Activated naive CD8-positive, alpha-beta T cell treated with anti-CD3 and anti-CD28 coated beads, Interleukin-2, amount 50 U/mL, for 24 hours (primary cell): ENCODE results near the gene KIF22.
"Not testable (repeated sequence)": the region's sequence is repeated elsewhere in the genome, so short reads cannot be mapped to it uniquely, and the experiment has no call there.

Experiments used
- ATAC-seq: fragments of 150-1000 bp; cut with Tn5 transposase; one replicate; pipeline ENCODE4 v1.10.0; 2021
- DNase-seq: peaks from one replicate; pipeline ENCODE4 v3.0.0; 2021
- H3K27ac Mint-ChIP-seq: one replicate; pipeline ENCODE4 v1.8.0; 2021; ENCODE audit warnings: mild to moderate bottlenecking, mixed read lengths
- H3K27me3 Mint-ChIP-seq: one replicate; pipeline ENCODE4 v1.8.0; 2021; ENCODE audit warnings: mixed read lengths
- H3K36me3 Mint-ChIP-seq: one replicate; pipeline ENCODE4 v1.8.0; 2021; ENCODE audit warnings: low read depth, mixed read lengths
- H3K4me1 Mint-ChIP-seq: one replicate; pipeline ENCODE4 v1.8.0; 2021; ENCODE audit warnings: mixed read lengths
- H3K4me3 Mint-ChIP-seq: one replicate; pipeline ENCODE4 v1.8.0; 2021; ENCODE audit warnings: mild to moderate bottlenecking, moderate library complexity, mixed read lengths
- H3K9me3 Mint-ChIP-seq: one replicate; pipeline ENCODE4 v1.8.0; 2021; ENCODE audit warnings: mixed read lengths

KIF22 gene

DNA sequence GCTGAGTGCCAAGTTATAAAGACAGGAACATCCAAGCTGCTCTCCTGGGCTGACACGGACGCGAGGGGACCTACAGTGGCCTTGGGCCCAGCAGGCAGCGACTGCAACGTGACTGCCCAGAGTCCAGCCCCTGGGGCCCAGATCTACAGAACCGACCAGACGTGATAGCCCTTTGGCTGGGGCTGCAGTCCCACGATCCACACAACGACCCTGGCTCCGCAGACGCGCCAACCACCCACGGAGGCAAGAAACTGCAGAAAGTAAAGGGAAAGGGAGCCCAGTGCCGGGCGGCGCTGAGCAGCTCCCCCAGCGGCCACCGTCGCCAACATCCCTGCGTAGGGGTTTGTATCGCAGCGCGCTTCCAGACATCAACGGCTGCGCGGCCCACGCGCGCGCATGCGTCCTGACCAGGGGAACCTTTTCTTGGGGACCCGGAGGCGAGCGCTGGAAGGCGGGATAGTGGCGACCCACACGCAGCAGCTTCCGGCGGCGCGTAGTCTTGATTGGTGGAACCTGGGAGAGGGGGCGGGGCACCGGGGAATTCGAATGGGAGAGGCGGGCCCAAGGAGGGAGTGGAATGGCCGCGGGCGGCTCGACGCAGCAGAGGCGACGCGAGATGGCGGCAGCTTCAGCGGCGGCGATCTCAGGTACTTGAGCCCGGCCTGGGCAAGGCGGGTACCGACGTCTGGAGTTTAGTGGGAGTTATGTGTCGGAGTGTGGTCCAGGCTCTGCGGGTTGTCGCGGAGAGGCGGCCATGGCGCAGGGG lies at the start of gene KIF22:
Gene KIF22, plus strand, starts transcription at position 569 of the 766 bp plus-strand sequence. Its CDS starts 9 bp downstream, at position 578.
- Mint-ChIP-seq H3K4me3 (peak within 1 kb of the TSS; percentile 98), H3K27ac (peak within 1 kb of the TSS; percentile 97), H3K9me3 (no peaks in the 10 kb centered on the region), H3K27me3 (no peaks in the 10 kb centered on the region), H3K4me1 (peaks cover 42% of the 10 kb centered on the region), H3K36me3 (peaks cover 35% of the 10 kb centered on the region)
- peak; percentile 100 for DNase-seq
- ATAC-seq: peak; percentile 96

DNA sequence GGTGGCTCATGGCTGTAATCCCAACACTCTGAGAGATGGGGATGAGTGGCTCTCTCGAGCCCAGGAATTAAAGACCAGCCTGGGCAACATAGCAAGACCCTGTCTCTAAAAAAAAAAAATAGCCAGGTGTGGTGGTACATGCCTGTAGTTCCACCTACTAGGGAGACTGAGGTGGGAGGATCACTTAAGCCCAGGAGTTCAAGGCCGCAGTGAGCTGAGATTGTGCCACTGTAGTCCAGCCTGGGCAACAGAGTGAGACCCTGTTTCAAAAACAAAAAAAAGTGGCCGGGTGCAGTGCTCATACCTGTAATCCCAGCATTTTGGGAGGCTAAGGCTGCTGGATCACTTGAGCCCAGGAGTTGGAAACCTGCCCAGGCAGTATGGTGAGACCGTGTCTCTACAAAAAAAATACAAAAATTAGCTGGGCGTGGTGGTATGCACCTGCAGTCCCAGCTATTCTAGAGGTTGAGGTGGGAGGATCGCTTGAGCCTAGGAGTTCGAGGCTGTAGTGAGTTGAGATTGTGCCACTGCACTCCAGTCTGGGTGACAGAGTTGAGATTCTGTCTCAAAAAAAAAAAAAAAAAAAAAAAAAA lies 47.8 kb upstream of the KIF22 start:
- ATAC-seq (no peak), DNase-seq (no peak)
- peaks cover 2% of the 10 kb centered on the region for H3K27me3 Mint-ChIP-seq
- H3K27ac Mint-ChIP-seq: peak overlapping the region; percentile 77
- peaks cover 90% of the 10 kb centered on the region for H3K4me1 Mint-ChIP-seq
- no peaks in the 10 kb centered on the region for H3K9me3 Mint-ChIP-seq
- H3K4me3 Mint-ChIP-seq: peak overlapping the region; percentile 96
- H3K36me3 Mint-ChIP-seq: peaks cover 22% of the 10 kb centered on the region

DNA sequence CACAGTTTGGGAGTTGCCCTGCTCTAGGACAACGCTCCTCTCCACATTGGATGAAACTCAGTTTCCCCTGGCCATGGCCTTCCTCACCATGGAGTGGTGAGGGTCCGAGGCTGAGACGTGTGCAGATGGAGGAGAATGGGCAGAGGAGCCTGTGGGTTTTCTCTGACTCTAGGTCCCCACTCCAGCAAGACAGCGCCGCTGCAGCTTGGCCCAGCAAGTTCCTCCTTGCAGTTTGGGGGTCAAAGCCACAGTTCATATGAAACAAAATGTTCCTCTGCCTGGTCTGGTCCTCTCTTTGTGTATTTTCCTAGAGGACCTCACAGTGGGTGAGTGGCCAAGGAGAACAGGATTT lies 47.1 kb upstream of the KIF22 start:
- H3K27me3 Mint-ChIP-seq: peaks cover 2% of the 10 kb centered on the region
- H3K4me3 Mint-ChIP-seq: peak overlapping the region; percentile 96
- DNase-seq (no peak), ATAC-seq (no peak)
- H3K36me3 Mint-ChIP-seq: peaks cover 22% of the 10 kb centered on the region
- H3K4me1 Mint-ChIP-seq: peaks cover 86% of the 10 kb centered on the region
- no peaks in the 10 kb centered on the region for H3K9me3 Mint-ChIP-seq
- H3K27ac Mint-ChIP-seq: peak overlapping the region; percentile 77

DNA sequence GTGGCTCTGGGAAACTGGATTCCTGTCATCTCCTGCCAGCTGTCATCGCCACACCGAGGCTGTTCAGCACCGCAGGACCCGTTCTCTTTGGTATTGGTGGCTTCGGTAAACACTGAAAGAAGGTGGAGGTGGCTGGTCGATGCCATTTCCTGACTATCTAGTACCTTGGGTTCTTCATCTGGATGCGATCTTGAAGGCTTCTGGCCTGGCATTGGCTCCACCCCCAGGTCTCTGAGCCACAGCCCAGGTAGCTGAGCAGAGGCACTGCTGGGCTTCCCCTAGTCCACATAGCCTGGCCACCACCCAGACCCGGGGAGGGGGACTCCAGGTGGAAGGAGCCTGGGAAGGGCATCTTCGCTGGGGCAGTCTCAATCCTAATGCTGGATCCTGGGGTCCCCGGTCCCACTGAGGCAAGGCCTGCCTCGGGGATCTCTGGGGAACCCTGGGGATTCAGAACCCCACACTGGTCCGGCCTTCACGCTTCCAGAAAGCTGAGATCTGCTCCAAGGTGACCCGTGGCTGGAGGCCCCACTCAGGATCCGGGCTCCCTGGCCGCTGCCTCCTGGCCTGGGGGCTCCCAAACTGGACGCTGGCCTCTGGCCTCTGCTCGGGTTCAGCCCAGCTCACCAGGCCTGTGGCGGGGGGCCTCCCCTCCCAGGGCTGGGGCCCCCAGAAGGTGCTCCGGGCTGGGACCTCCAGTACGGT lies 46.6 kb upstream of the KIF22 start:
- peaks cover 22% of the 10 kb centered on the region for H3K36me3 Mint-ChIP-seq
- peak; percentile 35 for DNase-seq

GRCh38 chr16:29744541-29745101 lies 45.9 kb upstream of the KIF22 start:
- H3K27ac Mint-ChIP-seq: peak overlapping the region; percentile 97
- no peak for ATAC-seq
- peak overlapping the region; percentile 96 for H3K4me3 Mint-ChIP-seq
- H3K4me1 Mint-ChIP-seq: peaks cover 80% of the 10 kb centered on the region
- H3K9me3 Mint-ChIP-seq: no peaks in the 10 kb centered on the region
- peaks cover 22% of the 10 kb centered on the region for H3K36me3 Mint-ChIP-seq
- DNase-seq: peak; percentile 32
- peaks cover 2% of the 10 kb centered on the region for H3K27me3 Mint-ChIP-seq

More for the DNA sequence above, 46.6 kb upstream of the KIF22 start:
- peaks cover 2% of the 10 kb centered on the region for H3K27me3 Mint-ChIP-seq
- ATAC-seq: no peak
- H3K4me1 Mint-ChIP-seq: peaks cover 82% of the 10 kb centered on the region
- H3K27ac Mint-ChIP-seq: peak overlapping the region; percentile 77
- H3K9me3 Mint-ChIP-seq: no peaks in the 10 kb centered on the region
- peak overlapping the region; percentile 96 for H3K4me3 Mint-ChIP-seq

GRCh38 chr16:29745121-29745852 lies 45.3 kb upstream of the KIF22 start:
- H3K27ac Mint-ChIP-seq: peak overlapping the region; percentile 97
- peaks cover 73% of the 10 kb centered on the region for H3K4me1 Mint-ChIP-seq
- peak; percentile 63 for DNase-seq
- peaks cover 22% of the 10 kb centered on the region for H3K36me3 Mint-ChIP-seq
- peak overlapping the region; percentile 96 for H3K4me3 Mint-ChIP-seq
- no peaks in the 10 kb centered on the region for H3K9me3 Mint-ChIP-seq
- peaks cover 2% of the 10 kb centered on the region for H3K27me3 Mint-ChIP-seq
- peak; percentile 50 for ATAC-seq

DNA sequence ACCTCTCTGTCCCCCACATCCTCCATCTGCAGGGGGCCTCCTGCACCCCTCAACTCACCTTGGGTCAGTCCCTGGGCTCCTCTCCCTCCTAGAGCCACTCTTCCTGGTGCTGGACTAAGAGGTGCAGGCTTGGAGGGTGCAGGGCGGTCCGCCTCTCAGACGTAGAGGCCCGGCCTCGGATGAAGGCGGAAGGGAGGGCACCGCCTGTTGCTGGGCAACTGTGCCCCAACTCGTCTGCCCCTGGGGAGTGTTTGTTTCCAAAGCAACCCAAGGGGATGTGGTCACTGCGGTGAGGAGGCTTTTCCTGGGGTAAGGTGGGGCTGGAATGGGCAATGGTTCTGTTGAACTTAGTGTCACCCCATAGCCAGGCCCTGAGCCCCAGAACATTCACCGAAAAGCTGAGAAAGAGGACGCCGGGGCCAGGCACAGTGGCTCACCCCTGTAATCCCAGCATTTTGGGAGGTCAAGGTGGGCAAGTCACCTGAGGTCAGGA lies 44.7 kb upstream of the KIF22 start, which contains the start of gene C16orf54:
Gene C16orf54, minus strand, starts transcription at position 138 of the 493 bp plus-strand sequence. CDS start 1,039 bp downstream, outside the sequence.
- DNase-seq: peak; percentile 90

GRCh38 chr16:29746518-29746917 lies 44.0 kb upstream of the KIF22 start:
- ATAC-seq: not testable (repeated sequence)
- H3K4me3 Mint-ChIP-seq: peak overlapping the region; percentile 96
- H3K4me1 Mint-ChIP-seq: peaks cover 61% of the 10 kb centered on the region

More for the DNA sequence above, 44.7 kb upstream of the KIF22 start, which contains the start of gene C16orf54:
- Mint-ChIP-seq H3K27me3 (peaks cover 2% of the 10 kb centered on the region), H3K27ac (peak within 1 kb of the TSS; percentile 97), H3K4me1 (peaks cover 68% of the 10 kb centered on the region), H3K36me3 (peaks cover 22% of the 10 kb centered on the region), H3K4me3 (peak within 1 kb of the TSS; percentile 96), H3K9me3 (no peaks in the 10 kb centered on the region)
- peak; percentile 93 for ATAC-seq

DNA sequence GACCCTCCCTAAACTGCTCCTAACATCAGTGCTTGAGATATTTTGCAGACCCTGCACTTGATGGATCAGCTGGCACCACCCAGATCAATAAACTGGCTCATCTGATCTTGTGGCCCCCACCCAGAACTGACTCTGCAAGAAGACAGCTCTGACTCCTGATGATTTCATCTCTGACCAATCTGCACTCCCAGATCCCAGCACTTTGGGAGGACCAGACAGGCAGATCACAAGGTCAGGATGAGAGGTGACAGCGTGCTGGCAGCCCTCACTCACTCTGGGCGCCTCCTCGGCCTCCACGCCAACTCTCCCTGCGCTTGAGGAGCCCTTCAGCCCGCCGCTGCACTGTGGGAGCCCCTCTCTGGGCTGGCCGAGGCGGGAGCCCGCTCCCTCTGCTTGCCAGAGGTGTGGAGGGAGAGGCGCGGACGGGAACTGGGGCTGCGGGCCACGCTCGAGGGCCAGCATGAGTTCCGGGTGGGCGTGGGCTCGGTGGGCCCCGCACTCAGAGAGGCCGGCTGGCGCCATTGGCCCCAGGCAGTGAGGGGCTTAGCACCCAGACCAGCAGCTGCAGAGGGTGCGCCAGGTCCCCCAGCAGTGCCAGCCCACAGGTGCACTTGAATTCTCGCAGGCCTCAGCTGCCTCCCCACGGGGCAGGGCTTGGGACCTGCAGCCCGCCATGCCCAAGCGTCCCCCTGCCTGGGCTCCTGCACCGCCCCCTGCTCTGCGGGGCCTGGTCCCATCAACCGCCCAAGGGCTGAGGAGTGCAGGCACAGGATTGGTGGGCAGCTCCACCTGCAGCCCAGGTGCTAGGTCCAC lies 42.4 kb upstream of the KIF22 start:
- H3K9me3 Mint-ChIP-seq: no peaks in the 10 kb centered on the region
- peaks cover 13% of the 10 kb centered on the region for H3K36me3 Mint-ChIP-seq
- H3K4me1 Mint-ChIP-seq: peaks cover 48% of the 10 kb centered on the region
- DNase-seq (no peak), ATAC-seq (no peak)
- H3K27me3 Mint-ChIP-seq: peaks cover 2% of the 10 kb centered on the region
- no peak overlapping the region for H3K27ac Mint-ChIP-seq
- no peak overlapping the region for H3K4me3 Mint-ChIP-seq

More at GRCh38 chr16:29746518-29746917, 44.0 kb upstream of the KIF22 start:
- H3K9me3 Mint-ChIP-seq, H3K27me3 Mint-ChIP-seq: not testable (repeated sequence)
- DNase-seq: peak; percentile 30
- Mint-ChIP-seq H3K27ac (peak overlapping the region; percentile 97), H3K36me3 (peaks cover 22% of the 10 kb centered on the region)

DNA sequence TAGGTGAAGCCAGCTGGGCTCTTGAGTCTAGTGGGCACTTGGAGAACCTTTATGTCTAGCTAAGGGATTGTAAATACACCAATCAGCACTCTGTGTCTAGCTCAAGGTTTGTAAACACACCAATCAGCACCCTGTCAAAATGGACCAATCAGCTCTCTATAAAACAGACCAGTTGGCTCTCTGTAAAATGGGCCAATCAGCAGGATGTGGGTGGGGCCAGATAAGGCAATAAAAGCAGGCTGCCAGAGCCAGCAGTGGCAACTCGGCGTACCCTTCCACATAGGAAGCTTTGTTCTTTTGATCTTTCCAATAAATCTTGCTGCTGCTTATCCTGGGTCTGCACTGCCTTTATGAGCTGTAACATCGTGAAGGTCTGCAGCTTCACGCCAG lies 41.8 kb upstream of the KIF22 start:
- not testable (repeated sequence) for H3K4me3 Mint-ChIP-seq, H3K36me3 Mint-ChIP-seq, H3K27ac Mint-ChIP-seq, H3K9me3 Mint-ChIP-seq, ATAC-seq, H3K27me3 Mint-ChIP-seq, DNase-seq
- H3K4me1 Mint-ChIP-seq: peaks cover 45% of the 10 kb centered on the region

- Mint-ChIP-seq H3K4me1 (peaks cover 27% of the 10 kb centered on the region), H3K27ac (no peak overlapping the region), H3K4me3 (no peak overlapping the region), H3K27me3 (no peaks in the 10 kb centered on the region), H3K9me3 (no peaks in the 10 kb centered on the region), H3K36me3 (no peaks in the 10 kb centered on the region)
- DNase-seq (no peak), ATAC-seq (no peak)
These were observed 37.0 kb upstream of the KIF22 start for GRCh38 chr16:29753516-29753915.

DNA sequence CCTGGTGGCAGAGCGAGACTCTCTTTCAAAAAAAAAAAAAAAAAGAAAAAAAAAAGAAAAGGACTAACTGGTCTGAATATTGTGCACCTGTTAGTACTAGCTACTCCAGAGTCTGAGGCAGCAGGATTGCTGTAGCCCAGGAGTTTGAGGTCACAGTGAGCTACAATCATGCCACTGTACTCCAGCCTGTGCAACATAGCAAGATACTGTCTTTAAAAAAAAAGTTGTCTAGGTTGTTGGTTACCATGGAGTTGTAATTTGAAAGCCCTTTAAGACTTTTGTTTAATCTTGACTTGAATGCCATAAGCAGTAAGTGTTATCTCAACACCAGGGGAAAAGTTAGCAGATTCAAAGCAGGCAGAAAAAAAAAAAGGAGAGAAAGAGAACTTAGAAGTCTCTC lies 33.9 kb upstream of the KIF22 start:
- no peak for DNase-seq
- H3K4me3 Mint-ChIP-seq: no peak overlapping the region
- ATAC-seq: no peak
- no peaks in the 10 kb centered on the region for H3K27me3 Mint-ChIP-seq
- H3K9me3 Mint-ChIP-seq: no peaks in the 10 kb centered on the region
- no peaks in the 10 kb centered on the region for H3K36me3 Mint-ChIP-seq
- no peak overlapping the region for H3K27ac Mint-ChIP-seq
- peaks cover 25% of the 10 kb centered on the region for H3K4me1 Mint-ChIP-seq

DNA sequence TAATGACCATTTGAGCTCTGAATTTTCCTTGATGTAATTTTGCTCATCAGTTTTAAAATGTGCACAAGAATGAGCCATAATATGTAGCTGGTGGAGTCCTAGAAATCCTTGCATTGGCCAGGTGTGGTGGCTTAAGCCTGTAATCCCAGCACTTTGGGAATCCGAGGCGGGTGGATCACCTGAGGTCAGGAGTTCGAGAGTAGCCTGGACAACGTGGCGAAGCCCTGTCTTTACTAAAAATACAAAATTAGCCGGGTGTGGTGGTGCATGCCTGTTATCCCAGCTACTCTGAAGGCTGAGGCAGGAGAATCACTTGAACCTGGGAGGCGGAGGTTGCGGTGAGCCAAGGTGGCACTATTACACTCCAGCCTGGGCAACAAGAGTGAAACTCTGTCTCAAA lies 33.5 kb upstream of the KIF22 start:
- not testable (repeated sequence) for H3K27me3 Mint-ChIP-seq, H3K36me3 Mint-ChIP-seq, ATAC-seq, H3K4me3 Mint-ChIP-seq, DNase-seq, H3K27ac Mint-ChIP-seq, H3K9me3 Mint-ChIP-seq
- peaks cover 24% of the 10 kb centered on the region for H3K4me1 Mint-ChIP-seq
